ENCODE measurements around the gene MRPL36.
A peak's percentile ranks its signal among the peaks of the same experiment; 100 is the strongest.

- TF ChIP-seq CTCF (IDR thresholded peaks at IDR 0.05; ENCODE audit: low read depth, low read length, missing input control) (peak; percentile 65), MAX (IDR thresholded peaks at IDR 0.05) (no peak)
Observed at GRCh38 chr5:1763548-1763911, 36.1 kb downstream of the MRPL36 start.
